ENCODE results near the gene DDA1. TPM values are rescaled to one million over a fixed set of nuclear protein-coding genes. Genes with fewer than 3 reads are reported as not detected.
"Not testable (repeated sequence)": the region's sequence is repeated elsewhere in the genome, so short reads cannot be mapped to it uniquely, and the experiment has no call there.

The DDA1 gene
- total RNA-seq, 1 donor from 2014 or later, result 81.2 TPM

- peaks cover 3% of the 10 kb centered on the region for H3K9me3 Mint-ChIP-seq (ENCODE audit: unreplicated experiment)
- H3K36me3 Mint-ChIP-seq (ENCODE audit: unreplicated experiment), result no peaks in the 10 kb centered on the region
- H3K4me3 Mint-ChIP-seq (ENCODE audit: unreplicated experiment), result no peak overlapping the region
- no peaks in the 10 kb centered on the region for H3K27me3 Mint-ChIP-seq (ENCODE audit: unreplicated experiment)
- TF ChIP-seq CTCF (IDR thresholded peaks at IDR 0.05; ENCODE audit: partially characterized antibody, unreplicated experiment), result no peak
- no peaks in the 10 kb centered on the region for H3K4me1 Mint-ChIP-seq (ENCODE audit: low read depth, unreplicated experiment)
- H3K27ac Mint-ChIP-seq (ENCODE audit: unreplicated experiment), result no peak overlapping the region
- DNase-seq, result peak; percentile 67
Observed at GRCh38 chr19:17294051-17294891, 15.1 kb upstream of the DDA1 start.

- H3K36me3 Mint-ChIP-seq (ENCODE audit: unreplicated experiment); H3K4me1 Mint-ChIP-seq (ENCODE audit: low read depth, unreplicated experiment); DNase-seq; H3K27me3 Mint-ChIP-seq (ENCODE audit: unreplicated experiment); H3K9me3 Mint-ChIP-seq (ENCODE audit: unreplicated experiment); H3K4me3 Mint-ChIP-seq (ENCODE audit: unreplicated experiment); H3K27ac Mint-ChIP-seq (ENCODE audit: unreplicated experiment): not testable (repeated sequence)
Observed at GRCh38 chr19:17295551-17295950, 13.8 kb upstream of the DDA1 start.

GRCh38 chr19:17296273-17296672, 13.1 kb upstream of the DDA1 start:
- TF ChIP-seq CTCF (IDR thresholded peaks at IDR 0.05; ENCODE audit: partially characterized antibody, unreplicated experiment), result no peak
- Mint-ChIP-seq H3K4me3 (ENCODE audit: unreplicated experiment) (no peak overlapping the region), H3K9me3 (ENCODE audit: unreplicated experiment) (no peaks in the 10 kb centered on the region), H3K4me1 (ENCODE audit: low read depth, unreplicated experiment) (no peaks in the 10 kb centered on the region), H3K27ac (ENCODE audit: unreplicated experiment) (no peak overlapping the region), H3K36me3 (ENCODE audit: unreplicated experiment) (no peaks in the 10 kb centered on the region), H3K27me3 (ENCODE audit: unreplicated experiment) (no peaks in the 10 kb centered on the region)
- DNase-seq, result no peak

- no peak for DNase-seq
- Mint-ChIP-seq H3K36me3 (ENCODE audit: unreplicated experiment) (no peaks in the 10 kb centered on the region), H3K27me3 (ENCODE audit: unreplicated experiment) (no peaks in the 10 kb centered on the region), H3K4me3 (ENCODE audit: unreplicated experiment) (no peak overlapping the region), H3K4me1 (ENCODE audit: low read depth, unreplicated experiment) (peaks cover 1% of the 10 kb centered on the region), H3K9me3 (ENCODE audit: unreplicated experiment) (no peaks in the 10 kb centered on the region), H3K27ac (ENCODE audit: unreplicated experiment) (no peak overlapping the region)
- no peak for TF ChIP-seq CTCF (IDR thresholded peaks at IDR 0.05; ENCODE audit: partially characterized antibody, unreplicated experiment)
Observed at GRCh38 chr19:17296976-17297375, 12.4 kb upstream of the DDA1 start.

- Mint-ChIP-seq H3K27ac (ENCODE audit: unreplicated experiment) (no peak overlapping the region), H3K9me3 (ENCODE audit: unreplicated experiment) (peaks cover 17% of the 10 kb centered on the region), H3K36me3 (ENCODE audit: unreplicated experiment) (no peaks in the 10 kb centered on the region), H3K4me1 (ENCODE audit: low read depth, unreplicated experiment) (peaks cover 20% of the 10 kb centered on the region), H3K27me3 (ENCODE audit: unreplicated experiment) (peaks cover 9% of the 10 kb centered on the region), H3K4me3 (ENCODE audit: unreplicated experiment) (no peak overlapping the region)
- DNase-seq, result no peak
- TF ChIP-seq CTCF (IDR thresholded peaks at IDR 0.05; ENCODE audit: partially characterized antibody, unreplicated experiment), result no peak
Observed at GRCh38 chr19:17300992-17301619, 8.3 kb upstream of the DDA1 start.

All from glutamatergic neuron (in vitro differentiated cells).